Activated CD8-positive, alpha-beta memory T cell treated with anti-CD3 and anti-CD28 coated beads for 48 hours (primary cell): ENCODE results near the gene MTRR.

Experiments used
- DNase-seq, 3 experiments: peaks; one replicate each; pipeline ENCODE4 v3.0.0-alpha.2; 2020; ENCODE audit warnings: low read depth in 2 of 3, low spot score in 2 of 3

MTRR gene

DNA sequence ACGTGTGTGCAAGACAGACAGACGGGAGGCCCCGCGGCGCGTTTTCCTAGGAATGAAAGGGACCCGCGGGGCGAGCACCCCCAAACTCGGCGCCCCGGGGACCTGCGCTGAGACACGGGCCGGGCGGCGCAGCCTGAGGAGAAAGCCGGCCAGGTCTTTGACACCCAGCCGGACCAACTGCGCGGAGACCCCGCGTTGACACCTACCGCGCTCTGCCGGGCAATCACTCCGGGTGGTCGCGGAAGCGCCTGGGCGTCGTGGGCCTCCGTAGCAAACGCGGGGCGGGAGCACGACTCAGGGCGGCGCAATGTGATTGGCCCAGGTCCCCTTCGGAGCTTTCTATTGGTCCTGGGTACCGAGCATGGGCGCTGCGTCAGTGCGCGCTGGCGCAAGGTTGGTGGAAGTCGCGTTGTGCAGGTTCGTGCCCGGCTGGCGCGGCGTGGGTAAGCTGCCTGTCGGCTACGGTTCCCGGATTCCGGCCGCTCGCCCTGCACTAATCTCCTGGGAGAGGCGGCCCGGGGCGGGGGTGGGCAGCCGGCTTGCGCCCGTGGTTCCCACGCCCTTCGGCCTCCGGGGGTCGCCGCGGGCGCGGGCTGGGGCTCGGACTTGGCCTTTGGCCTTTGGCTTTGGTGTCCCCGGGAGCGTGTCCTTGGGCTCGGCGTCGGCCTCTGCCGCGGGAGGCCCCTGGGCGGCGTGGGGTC is at the start of gene MTRR, which contains the start of gene FASTKD3:
Gene MTRR (plus strand): TSS at position 376 of the 701 bp plus-strand sequence. CDS start 1,647 bp downstream, outside the sequence.
Gene FASTKD3 (minus strand): TSS at position 259 of the 701 bp plus-strand sequence. CDS start 948 bp downstream, outside the sequence.
- peak; percentile 73 to 78 (median 74) for DNase-seq

DNA sequence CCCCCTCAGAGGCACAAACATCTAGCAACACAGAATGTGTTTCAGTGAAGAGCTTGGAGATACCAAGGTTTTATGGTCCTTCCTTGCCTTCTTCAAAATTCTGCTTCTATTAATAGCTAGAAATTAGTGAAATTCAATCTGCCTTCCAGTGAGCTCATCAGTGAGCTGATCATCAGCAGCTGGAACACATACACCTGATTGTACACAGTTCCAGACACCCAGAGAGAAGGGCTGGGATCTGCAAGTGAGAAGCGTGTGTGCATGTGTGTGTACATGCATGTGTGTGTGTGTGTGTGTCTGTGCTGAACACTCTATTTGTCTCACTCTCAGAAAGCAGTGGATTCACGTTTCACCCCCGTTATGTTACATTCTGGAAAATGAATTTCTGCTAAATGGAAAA is 46.5 kb upstream of the MTRR start:
- DNase-seq = no peak

DNA sequence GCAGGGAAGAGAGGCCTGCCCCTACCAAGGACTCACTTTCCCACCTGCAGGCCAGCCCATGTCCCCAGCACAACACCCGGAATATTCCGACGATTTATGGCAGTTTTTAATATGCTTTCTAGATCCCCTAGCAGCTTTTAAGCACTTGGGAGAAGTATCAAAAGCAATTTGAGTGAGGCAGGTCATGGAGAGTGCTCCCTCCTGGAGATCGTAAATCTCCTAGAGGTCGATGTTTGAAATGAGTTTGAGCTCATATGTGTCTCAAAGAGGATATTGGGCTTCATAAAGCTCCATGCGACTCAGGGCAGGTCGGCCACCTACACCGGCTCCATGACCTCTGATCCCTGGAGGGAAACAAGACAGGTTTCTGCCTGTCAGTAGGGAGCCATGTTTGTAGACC is 45.4 kb upstream of the MTRR start:
- DNase-seq = no peak

DNA sequence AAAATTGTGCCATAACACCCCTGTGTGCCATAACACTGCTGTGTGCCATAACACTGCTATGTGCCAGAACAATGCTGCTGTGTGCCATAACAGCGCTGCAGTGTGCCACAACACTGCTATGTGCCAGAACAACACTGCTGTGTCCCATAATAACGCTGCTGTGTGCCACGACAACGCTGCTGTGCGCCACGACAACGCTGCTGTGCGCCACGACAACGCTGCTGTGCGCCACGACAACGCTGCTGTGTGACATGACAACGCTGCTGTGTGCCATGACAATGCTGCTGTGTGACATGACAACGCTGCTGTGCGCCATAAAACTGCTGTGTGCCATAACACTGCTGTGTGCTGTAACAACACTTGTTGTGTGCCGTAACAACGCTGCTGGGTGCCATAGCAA is 44.0 kb upstream of the MTRR start:
- no peak for DNase-seq

DNA sequence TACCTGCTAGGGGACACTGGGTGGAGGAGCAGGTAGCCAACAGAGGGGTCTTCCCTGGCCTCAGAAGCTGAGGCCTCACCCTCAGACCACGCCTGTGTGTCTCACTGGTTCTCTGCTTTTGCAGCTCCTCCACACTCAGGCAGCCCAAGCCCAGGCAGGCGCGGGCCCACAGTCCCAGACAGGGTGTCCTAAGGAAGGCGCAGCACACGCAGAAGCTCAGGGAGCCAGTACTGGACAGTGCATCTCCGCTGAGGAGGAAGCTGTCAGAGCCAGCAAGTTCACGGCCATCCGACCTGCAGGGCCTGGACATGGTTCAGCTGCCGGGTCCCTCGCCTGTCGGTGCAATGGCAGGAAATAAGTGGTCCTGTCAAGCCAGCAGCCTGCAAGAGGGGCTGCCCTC is 43.3 kb upstream of the MTRR start:
- no peak for DNase-seq

DNA sequence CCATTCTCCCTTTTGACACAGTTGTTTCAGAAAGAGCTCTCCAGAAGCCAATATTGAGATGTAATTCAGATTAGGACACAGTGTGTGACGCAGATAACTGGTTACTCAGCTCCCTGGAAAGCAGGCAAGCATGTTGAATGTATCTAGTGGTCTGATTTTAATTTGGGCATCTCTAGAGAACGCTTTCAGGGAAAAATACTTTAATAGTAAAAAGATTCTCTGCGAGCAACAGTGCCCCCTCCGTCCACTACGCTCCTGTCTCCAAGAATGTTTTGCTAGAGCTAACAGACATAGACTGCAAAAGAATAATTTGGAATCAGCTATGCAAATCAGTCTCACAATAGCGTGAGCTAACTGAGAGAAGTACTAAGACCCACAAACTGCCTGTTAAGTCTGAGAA is 41.3 kb upstream of the MTRR start:
- no peak for DNase-seq

DNA sequence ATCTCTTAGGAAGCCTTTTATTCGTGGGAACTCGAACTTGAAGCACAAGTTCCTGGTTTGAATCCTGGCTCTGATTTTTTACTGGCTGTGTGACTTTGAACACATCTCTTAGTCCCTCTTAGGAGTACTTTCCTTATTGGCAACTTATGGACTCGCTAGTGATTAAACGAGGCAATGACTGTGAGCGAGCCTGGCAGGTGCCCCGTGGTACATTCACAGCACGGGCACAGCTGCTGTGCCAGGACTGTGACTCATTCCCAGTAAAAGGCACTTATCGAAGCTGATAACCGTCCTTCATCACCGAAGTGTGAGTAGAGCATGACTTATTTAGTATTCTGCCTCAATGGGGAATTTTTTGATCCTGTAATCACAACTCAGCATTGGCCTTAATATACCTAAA is 40.7 kb upstream of the MTRR start:
- DNase-seq = no peak

DNA sequence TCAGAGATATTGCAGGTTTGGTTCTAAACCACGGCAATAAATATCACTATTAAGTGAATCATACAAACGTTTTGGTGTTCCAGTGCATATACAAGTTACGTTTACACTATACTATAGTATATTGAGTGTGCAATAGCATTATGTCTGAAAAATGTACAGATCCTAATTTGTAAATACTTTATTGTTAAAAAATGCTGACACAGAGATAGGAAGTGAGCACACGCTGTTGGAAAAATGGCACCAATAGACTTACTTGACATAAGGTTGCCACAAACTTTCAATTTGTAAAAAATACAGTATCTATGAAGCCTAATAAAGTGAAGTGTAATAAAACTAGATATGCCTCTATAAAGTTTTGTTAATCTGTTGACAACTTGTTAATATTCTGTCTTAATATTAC is 34.0 kb upstream of the MTRR start:
- no peak for DNase-seq

DNA sequence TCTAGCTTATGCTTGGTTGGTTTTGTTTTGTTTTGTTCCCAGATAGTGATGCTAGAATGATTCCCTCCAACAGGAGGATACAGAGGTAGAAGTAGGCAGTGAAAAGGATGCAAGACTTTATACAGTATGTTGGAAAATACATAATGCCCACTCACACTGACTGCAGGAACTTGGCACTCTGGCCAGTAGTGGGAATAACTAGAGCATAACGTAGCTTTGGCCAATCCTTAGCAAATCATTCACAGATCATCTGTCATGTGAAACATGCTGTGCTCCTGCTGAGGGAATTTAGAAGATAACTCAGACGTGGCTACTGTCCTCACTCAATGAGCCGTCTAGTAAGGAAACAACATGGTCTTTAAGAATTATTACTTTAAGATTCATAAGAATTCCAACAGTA is 31.5 kb upstream of the MTRR start:
- DNase-seq = no peak

DNA sequence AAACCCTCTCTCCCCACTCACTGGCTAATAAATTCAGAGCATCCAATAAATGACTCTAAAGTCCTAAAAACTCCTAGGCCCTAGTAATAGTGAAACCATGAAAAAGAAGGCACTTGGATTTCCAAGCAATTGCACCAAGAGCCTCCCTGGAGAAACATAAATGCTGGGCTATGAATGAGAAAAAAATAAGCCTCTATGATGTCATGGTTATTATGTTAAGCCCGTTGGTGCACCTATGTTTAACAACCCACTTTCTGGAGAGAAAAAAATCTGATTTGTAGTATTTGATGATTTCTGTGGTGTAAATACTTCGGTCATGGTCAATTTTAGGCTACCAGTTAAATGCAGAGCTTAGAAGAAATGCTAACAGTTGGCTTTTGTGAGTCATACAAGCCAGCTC is 26.4 kb upstream of the MTRR start:
- no peak for DNase-seq

DNA sequence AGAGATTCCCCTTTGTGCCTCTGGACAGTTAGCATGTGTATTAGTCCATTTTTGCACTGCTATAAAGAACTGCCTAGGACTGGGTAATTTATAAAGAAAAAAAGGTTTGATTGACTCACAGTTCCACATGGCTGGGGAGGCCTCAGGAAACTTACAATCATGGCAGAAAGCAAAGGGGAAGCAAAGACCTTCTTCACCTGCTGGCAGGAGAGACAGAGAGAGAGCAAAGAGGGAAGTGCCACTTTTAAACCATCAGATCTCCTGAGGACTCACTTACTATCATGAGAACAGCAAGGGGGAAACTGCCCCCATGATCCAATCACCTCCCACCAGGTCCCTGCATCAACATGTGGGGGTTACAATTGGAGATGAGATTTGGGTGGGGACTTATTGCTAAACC is 24.0 kb upstream of the MTRR start:
- no peak for DNase-seq

DNA sequence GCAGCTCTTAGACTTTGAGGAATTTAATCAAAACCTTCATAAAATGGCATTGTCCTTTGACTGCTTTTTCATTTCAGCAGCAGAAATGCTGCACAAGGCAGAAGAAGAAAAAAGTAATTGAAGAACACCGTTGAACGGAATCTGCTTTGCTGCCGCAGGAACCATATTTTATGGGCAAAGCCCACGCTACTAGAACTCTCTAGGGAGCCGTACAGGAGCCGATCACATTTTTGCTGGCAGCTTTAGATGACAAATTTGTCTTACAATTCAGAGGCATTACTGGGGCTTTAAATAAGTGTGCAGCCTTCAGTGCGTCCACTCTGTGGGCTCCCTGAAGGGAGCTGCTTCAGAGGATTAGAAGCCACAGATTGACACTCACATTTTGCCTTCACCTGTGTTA is 23.4 kb upstream of the MTRR start:
- no peak for DNase-seq

DNA sequence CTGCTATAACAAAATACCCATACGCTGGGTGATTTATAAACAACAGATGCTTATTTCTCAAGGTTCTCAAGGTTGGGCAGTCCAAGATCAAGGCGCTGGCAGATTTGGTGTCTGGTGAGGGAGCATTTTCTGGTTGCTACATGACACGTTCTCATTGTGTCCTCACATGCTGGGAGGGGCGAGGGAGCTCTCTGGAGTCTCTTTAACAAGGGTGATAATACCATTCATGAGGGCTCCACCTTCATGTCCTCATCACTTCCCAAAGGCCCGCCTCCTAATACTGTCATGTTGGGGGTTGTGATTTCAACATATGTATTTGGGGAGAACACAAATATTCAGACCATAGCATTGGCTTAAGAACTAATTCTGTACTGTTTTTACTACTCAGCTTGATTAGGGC is 22.6 kb upstream of the MTRR start:
- no peak for DNase-seq

DNA sequence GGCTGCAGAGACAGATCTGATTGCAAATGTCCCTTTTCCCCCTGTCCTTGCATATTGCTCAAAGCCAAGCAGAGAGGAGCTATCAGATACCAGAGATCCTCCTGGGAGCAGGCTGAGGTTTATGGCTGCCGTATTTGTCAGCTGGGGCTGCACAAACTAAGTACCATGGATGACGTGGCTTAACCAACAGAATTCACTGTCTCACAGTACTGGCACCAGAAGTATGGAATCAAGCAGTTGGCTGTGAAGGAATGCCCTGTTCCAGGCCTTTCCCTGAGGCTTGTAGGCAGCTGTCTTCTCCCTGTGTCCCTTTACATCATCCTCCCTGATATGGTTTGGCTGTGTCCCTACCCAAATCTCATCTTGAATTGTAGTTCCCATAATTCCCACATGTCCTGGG is 20.7 kb upstream of the MTRR start:
- DNase-seq = no peak

DNA sequence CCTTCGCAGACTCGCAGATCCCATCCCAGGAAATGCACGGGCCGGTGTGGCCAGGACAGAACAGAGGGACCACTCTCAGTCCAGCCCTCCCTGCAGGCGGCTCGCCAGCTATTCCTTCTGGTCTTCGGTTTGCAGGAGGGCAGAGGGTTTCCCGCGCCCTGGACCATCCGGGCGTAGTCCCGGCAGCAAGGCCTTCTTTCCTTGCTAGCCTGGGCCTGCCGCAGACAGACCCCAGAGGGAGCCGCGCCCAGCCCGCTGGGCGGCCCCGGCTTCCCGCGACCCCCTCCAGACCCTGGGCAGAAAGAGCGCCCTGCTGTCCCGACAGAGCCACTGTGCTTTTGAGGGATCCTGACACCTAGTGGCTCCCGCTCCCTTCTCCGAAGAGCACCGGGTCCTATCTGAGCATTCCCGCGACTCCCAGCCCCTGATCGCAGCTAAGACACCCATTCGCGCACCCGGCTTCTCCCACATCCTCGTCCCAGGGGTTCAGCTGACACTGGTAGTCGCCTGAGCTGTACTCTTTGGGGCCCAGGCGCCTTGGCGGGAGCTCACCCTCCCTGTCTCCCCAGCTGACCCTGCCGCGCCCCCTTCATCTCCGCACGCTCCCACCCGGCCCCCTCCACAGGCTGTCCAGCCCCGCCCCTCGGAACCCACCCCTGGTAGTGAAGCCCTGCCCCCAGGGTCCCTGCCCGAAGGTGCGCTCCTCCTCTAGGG is 19.1 kb upstream of the MTRR start:
- DNase-seq = no peak

DNA sequence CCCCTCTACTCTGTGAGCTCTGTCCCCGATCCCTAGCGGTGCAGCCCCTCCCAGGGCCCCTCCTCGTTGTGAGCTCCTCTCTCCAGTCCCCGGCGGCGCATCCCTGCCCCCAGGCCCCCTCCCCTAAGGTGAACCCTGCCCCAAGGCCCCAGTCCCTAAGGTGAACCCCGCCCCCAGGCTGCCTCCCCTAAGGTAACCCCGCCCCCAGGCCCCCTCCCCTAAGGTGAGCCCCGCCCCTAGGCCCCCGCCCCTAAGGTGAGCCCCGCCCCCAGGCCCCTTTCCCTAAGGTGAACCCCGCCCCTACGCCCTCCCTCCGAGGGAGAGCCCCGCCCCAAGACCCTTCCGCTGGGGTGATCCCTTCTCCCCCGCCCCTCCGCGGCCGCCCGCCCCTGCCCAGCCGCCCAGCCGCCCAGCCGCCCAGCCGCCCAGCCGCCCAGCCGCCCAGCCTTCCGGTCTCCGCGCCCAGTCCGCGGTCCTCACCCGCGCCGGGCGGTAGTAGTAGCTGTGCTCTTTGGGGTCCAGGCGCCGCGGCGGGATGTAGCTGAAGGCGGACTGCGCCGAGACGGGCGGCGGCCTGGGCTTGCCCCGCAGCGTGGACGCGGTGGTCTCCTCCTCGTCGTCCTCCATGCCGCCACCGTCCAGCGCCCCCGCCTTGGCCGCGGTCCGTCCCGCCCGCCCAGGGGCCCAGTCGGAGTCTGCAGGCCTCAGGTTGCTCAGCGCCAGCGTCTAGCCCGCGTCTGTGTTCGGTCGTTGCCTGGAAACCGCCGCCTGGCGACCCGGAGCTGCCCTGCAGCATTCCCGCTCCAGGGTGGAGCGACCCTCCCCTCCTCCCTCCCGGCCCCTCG is 18.3 kb upstream of the MTRR start, which contains the start of gene CFAP90:
Gene CFAP90 (minus strand): TSS at position 739 of the 845 bp plus-strand sequence. CDS start 112 bp downstream, at position 627.
- DNase-seq = no peak

DNA sequence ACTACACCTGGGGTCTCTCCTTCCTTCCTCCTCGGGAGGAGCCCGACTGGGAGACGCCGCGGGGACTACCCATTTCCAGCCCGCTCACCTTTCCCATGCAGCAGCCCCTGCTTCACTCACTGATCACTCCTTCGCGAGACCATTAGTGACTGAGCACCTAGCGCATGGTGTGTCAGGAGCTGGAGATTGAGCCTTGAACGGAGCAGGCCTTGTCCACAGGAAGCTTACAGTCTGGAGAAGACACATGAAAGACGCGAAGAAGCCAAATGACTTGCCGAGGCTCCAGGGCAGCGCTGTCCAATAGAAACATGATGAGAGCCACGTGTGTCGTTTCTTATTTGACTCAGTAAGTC is 17.7 kb upstream of the MTRR start:
- no peak for DNase-seq

DNA sequence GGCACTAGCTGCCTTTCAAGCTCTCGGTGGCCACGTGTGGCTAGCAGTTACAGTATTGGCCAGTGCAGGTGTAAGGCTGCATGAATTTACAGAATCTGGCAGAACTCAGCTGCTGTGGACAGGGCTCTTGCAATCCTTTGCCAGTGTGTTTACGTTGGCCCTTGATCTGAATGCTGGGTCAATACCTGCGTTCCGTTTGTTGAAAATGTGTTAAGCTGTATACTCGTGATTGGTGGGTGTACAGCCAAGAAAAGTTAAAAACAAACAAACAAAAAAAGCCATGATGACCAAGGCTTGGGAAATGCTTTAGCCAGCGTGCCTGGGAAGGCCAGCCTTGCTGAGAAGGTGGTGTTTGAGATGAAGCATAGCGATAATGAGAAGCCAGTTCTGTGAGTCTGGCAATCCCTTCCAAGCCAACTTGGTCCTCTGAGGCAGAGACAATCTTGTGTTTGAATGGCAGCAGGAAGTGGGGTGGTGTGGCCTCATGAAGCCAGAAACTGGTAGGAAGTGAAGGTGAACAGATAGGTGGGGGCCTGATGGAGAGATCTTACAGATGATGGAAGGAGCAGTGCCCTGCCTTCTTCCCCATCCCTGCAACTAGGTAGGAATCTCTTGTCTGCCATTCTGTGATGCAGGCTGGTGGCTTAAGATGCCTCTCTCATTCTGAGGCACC is 17.2 kb upstream of the MTRR start:
- no peak for DNase-seq

DNA sequence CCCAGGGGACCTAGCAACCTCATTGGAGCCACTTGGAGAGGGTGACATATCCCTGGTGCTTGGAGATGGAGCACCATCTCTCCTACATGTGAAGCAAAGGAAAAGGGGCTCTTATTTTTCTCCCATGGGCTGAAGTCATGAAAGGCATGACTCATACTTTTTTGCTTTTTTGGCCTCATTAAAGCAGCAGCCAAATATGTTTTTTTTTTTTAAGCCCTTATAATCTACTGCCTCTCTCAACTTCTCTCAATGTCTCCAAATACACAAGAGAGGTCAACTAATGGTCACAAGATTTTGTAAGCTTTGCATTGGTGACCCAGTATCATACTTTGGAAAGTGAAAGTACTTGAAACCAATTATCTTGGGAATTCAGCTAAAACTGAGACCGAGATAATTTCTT is 16.4 kb upstream of the MTRR start:
- DNase-seq = no peak

DNA sequence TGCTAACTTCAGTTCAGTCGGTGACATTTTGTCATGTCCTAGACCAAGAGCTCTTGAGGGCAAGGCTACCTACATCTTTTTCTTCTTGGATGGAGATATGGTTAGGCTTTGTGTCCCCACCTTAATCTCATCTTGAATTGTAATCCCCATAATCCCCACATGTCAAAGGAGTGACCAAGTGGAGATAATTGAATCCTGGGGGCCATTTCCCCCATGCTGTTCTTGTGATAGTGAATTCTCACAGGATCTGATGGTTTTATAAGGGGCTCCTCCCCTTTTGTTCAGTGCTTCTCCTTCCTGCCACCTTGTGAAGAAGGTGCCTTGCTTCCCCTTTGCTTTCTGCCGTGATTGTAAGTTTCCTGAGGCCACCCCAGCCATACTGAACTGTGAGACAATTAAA is 16.0 kb upstream of the MTRR start:
- DNase-seq = no peak

DNA sequence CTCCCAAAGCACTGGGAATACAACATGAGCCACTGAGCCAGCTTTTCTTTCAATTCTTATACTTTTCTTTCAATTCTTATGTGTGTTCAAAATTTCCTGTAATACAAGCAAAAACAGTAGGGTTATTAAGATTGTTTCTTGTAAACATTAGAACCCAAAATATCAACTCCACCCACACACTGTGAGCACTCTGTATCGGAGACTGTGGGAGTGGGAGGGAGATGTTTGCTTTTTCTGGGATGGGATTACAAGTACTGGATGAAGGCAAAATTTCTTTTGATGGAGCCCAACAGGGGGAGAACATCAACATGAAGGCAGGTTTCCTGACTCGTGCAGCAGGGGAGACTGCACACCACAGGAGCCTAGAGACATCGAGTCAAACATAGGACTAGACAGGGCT is 13.3 kb upstream of the MTRR start:
- DNase-seq = no peak
